Peyer's patch (tissue), 4 donors: Measurements from ENCODE around the gene KREMEN1. TPM values are rescaled to one million over a fixed set of nuclear protein-coding genes. Genes with fewer than 3 reads are reported as not detected.

Experiments used
- DNase-seq, 3 donors: peaks; one replicate each; pipeline ENCODE4 v3.0.0-alpha.2; 2017 to 2019
- H3K27ac ChIP-seq, 4 donors: fragments of 200-600 bp; sonication (generic); one replicate each; pipeline ENCODE4 v1.5.1; 2016 to 2019
- H3K27me3 ChIP-seq, 2 donors: fragments of 200-600 bp; sonication (generic); one replicate each; pipeline ENCODE4 v1.5.1; 2019
- H3K36me3 ChIP-seq, 3 donors: fragments of 200-600 bp; sonication (generic); one replicate each; pipeline ENCODE4 v1.5.1; 2016 to 2019
- H3K4me1 ChIP-seq, 4 donors: fragments of 200-600 bp; sonication (generic); one replicate each; pipeline ENCODE4 v1.5.1; 2016 to 2019
- H3K4me3 ChIP-seq, 4 donors: fragments of 200-600 bp; sonication (generic); 1 replicate in 3 of 4; 2 replicates in 1 of 4; pipeline ENCODE4 v1.5.1; 2016 to 2019; ENCODE audit warnings: mild to moderate bottlenecking in 1 of 4
- H3K9me3 ChIP-seq, 4 donors: fragments of 200-600 bp; sonication (generic); one replicate each; pipeline ENCODE4 v1.5.1; 2016 to 2019; ENCODE audit warnings: mild to moderate bottlenecking in 1 of 4
- POLR2A ChIP-seq, 2 donors: fragments of 450-650 bp; IDR thresholded peaks; one replicate each; pipeline ENCODE4 v1.5.1; 2017; ENCODE audit warnings: antibody characterized with exemption in 2 of 2, mild to moderate bottlenecking in 2 of 2, moderate library complexity in 2 of 2
- total RNA-seq, 4 donors: library from RNA; depleted of rRNA; stranded (reverse); fragments of >200 nt; gene quantifications; one replicate each; pipeline ENCODE4 v1.1.0, GENCODE V29; 2016
- TF ChIP-seq, protein P1 (sequence below), 6 experiments: fragments of 450-650 bp in 4 of 6; fragments of 200-600 bp in 2 of 6; sonication (generic) in 1 of 6; IDR thresholded peaks; one replicate each; pipeline ENCODE4 v1.5.1; 2017 to 2019; ENCODE audit warnings: antibody characterized with exemption in 6 of 6, mild to moderate bottlenecking in 3 of 6, moderate library complexity in 1 of 6

The KREMEN1 gene
- total RNA-seq, 4 donors from 2014 or later: 8.2 to 32.2 (median 16.1) TPM

DNA sequence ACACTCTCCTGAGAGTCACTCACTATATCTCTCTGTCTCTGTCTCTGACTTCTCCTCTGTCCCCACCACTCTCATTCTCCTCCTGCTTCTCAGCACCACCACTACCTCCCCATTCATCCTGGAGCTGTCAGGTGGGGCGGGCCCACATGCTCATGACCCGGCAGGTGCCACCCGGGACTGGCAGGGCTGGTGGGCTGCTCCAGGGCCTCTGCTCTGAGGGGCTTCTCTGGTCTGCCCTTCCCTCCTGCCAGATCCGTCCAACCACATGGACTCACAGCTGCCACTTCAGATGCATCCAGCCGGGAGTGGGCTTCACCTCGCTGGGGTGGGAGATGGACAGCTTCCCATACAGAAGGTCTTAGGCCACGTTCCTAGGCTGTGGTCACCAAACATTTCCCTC is 128.1 kb downstream of the KREMEN1 start:
- peak in 1 of 3 donors; percentile 39 for DNase-seq
- Histone ChIP-seq H3K4me3 (no peak overlapping the region), H3K4me1 (peaks cover 0 to 13% (median under 1%) of the 10 kb centered on the region in 4 donors), H3K36me3 (no peaks in the 10 kb centered on the region), H3K27ac (no peak overlapping the region), H3K9me3 (no peaks in the 10 kb centered on the region), H3K27me3 (no peaks in the 10 kb centered on the region)
- TF ChIP-seq, protein P1, sequence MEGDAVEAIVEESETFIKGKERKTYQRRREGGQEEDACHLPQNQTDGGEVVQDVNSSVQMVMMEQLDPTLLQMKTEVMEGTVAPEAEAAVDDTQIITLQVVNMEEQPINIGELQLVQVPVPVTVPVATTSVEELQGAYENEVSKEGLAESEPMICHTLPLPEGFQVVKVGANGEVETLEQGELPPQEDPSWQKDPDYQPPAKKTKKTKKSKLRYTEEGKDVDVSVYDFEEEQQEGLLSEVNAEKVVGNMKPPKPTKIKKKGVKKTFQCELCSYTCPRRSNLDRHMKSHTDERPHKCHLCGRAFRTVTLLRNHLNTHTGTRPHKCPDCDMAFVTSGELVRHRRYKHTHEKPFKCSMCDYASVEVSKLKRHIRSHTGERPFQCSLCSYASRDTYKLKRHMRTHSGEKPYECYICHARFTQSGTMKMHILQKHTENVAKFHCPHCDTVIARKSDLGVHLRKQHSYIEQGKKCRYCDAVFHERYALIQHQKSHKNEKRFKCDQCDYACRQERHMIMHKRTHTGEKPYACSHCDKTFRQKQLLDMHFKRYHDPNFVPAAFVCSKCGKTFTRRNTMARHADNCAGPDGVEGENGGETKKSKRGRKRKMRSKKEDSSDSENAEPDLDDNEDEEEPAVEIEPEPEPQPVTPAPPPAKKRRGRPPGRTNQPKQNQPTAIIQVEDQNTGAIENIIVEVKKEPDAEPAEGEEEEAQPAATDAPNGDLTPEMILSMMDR (IDR thresholded peaks at IDR 0.05): no peak
- no peak for TF ChIP-seq POLR2A (IDR thresholded peaks at IDR 0.05)

DNA sequence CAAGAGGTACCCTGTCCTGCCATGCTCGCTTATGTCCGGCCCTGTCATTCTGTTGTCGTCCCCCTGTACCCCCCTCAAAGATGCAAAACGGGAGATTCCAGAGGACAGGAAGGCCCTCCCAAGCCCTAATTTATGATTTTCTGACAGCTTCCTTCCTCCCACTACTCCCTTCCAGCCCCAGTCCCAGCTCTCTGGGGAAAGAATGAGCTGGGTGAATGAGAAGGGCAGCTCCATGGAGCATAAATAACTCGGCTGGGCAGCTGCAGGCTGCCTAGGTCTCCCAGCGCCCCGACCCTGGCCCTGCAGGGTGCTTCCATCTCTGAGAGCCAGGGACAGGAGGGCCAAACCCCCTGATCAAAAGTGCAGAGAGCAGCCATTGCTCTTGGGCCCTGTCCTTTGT is 128.9 kb downstream of the KREMEN1 start:
- TF ChIP-seq POLR2A (IDR thresholded peaks at IDR 0.05): no peak
- TF ChIP-seq, protein P1 (IDR thresholded peaks at IDR 0.05): no peak
- no peak for DNase-seq
- no peaks in the 10 kb centered on the region for H3K36me3 ChIP-seq
- H3K9me3 ChIP-seq: no peaks in the 10 kb centered on the region
- peaks cover 0 to 19% (median 3%) of the 10 kb centered on the region in 4 donors for H3K4me1 ChIP-seq
- no peak overlapping the region for H3K4me3 ChIP-seq
- no peaks in the 10 kb centered on the region for H3K27me3 ChIP-seq
- peak overlapping the region in 3 of 4 donors; percentile 52 to 68 (median 64) for H3K27ac ChIP-seq

DNA sequence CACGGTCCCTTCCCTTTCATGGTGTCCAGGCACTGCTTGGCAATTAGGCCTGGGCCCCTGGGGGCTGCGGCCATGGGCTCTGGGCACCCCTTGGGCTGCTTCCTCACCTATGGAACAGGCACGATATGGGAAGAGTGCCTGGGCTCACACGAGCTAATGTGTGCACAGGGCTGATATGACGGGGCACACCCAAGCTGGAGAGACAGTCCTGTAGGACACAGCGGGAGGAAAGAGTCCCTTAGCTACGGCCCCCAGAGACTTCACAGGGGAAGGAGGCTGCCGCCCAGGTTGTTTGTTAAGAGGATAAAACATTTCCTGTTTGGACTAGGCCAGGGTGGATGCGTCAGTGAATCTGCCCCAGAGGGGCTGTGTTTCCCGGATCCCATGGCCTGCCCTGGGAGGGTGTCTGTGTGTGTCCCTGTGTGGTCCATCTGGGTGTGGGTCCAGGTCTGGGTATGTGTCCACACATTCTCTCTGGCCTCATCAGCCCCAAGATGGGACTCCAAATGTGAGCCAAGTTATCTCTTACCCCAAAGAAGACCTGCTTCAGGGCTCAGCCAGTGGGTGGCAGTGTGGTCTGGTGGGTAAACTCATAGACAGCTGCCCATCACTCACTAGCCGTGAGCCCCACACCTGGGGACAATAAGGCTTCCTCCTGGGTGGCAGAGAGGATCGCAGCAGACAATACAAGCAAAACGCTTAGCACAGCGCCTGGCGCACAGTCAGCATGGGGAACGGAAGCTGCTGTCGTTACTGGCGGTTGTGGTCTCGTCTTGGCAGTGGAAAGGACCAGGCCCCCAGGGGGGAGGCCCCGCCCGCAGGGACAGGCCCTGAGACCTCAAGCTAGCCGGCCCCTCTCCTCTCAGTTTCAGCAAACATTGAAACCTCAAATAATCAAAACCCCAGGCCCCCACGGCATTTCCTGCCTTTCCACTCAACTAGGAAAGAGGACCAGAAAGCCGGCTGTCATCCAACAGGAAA is 129.7 kb downstream of the KREMEN1 start:
- H3K27ac ChIP-seq: peak overlapping the region; percentile 35 to 68 (median 58)
- TF ChIP-seq POLR2A (IDR thresholded peaks at IDR 0.05): no peak
- TF ChIP-seq, protein P1 (IDR thresholded peaks at IDR 0.05): peak in 4 of 6 experiments; percentile 13 to 37 (median 30)

DNA sequence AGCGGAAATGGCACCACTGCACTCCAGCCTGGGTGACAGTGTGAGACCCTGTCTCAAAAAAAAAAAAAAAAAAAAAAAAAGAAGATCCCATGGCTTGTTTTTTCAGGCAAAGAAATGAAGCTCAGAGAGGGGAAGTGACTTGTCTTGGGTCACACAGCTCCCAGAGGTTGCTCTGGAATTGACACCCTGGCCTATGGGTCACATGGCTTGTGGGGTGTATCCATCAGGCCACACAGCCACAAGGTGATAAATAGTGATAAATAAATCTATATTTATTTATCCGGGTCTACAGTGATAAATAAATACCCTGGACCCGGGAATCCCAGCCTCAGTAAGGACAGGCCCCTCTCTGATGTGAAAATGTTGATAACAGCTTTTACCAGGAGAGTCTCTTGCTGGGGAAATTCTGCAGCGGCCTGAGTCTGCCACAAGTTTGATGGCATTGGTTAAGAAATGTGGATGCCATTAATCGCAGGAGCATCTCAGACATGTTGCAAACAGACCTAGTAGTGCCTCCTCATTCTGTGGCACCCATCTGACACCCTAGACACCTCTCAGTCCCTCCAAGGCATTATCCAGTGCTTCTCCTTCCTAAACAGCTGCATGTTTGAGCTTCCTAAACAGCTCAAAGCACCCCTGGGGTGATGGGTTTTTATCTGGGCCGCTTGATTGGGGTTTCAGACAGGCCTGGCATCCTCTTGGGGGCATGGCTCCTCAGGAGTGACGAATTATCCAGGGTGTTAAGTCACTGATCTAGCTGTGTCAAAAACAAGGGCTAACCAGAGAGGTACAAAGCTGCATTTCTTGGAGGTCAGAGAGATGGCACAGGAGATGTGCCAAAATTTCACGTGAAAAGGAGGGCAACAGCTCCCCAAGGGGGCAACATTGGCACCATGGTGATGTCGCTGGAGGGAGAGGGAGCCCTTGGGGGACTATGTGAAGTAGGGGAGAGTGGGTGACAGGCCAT is 130.9 kb downstream of the KREMEN1 start:
- Histone ChIP-seq H3K27ac (peak overlapping the region in 2 of 4 donors; percentile 62 to 68), H3K27me3 (no peaks in the 10 kb centered on the region), H3K4me1 (peaks cover 0 to 19% (median 3%) of the 10 kb centered on the region in 4 donors), H3K4me3 (no peak overlapping the region), H3K9me3 (no peaks in the 10 kb centered on the region), H3K36me3 (no peaks in the 10 kb centered on the region)
- TF ChIP-seq POLR2A (IDR thresholded peaks at IDR 0.05): no peak
- TF ChIP-seq, protein P1 (IDR thresholded peaks at IDR 0.05): no peak
- DNase-seq: no peak

More for the DNA sequence above, 129.7 kb downstream of the KREMEN1 start:
- peak; percentile 49 to 84 (median 60) for DNase-seq
- Histone ChIP-seq H3K9me3 (no peaks in the 10 kb centered on the region), H3K27me3 (no peaks in the 10 kb centered on the region), H3K4me3 (no peak overlapping the region), H3K4me1 (peaks cover 0 to 19% (median 3%) of the 10 kb centered on the region in 4 donors), H3K36me3 (no peaks in the 10 kb centered on the region)
